HG03520 (cell line): ENCODE data around the gene MAD1L1.

Experiments used
- ATAC-seq: cut with Tn5 transposase; IDR thresholded peaks from one replicate; pipeline ENCODE4 v1.9.1; 2021; ENCODE audit warnings: mild to moderate bottlenecking, moderate library complexity; ENCODE audit not compliant: unreplicated experiment

MAD1L1 gene

DNA sequence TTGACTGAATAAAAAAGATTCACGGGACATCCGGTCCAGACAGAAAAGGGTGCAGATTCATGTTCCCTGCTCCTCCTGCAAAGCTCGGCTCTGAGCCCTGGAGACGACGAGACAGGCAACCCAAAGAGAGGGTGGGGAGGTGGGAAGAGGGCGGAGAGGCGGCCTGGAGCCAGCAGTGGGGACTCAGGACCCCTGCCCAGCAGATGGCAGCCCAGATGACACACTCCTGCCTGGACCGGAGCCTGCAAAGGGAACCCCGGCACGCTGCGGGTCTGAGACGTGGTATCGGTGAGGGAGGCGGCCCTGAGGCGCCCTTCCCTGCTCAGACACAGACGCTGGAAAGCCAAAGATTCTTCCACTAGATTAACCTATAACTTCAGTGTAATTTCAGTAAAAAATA is 311.9 kb downstream of the MAD1L1 start:
- no peak for ATAC-seq

GRCh38 chr7:1920266-1920681 is 312.5 kb downstream of the MAD1L1 start:
- no peak for ATAC-seq

DNA sequence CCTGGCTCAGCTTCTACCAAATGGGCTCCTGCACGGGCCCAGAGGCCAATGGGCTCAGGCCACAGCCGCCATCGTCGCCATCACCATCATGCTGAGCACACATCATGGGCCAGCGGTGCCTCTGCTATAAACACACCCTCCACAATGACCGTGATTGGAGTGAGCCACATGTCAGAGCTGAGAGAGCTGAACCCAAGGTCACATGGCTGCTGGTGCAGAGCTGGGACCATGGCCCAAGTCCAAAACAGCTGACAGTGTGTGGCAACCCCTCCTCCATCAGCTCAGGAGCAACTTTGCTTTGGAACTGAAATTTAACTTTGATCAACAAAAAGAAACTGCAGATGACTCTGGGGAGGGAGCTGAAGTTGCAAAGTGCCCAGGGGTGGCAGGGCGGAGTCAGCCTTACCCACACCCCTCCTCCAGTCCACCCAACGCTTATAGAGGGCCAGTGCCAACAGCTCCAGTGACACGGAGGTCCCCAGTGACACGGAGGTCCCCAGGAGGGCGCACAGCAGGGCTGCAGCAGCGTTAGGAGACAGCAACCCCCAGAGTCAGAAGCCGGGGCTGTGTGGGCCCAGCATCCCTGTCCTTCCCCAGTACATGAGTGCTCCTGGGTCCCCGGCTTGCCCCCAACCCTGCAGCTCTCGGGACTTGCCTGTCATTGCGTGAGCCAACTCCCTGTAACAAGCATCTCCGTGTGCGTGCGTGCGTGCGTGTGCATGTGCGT is 313.0 kb downstream of the MAD1L1 start:
- ATAC-seq, result no peak

- no peak for ATAC-seq
These were observed 313.7 kb downstream of the MAD1L1 start for GRCh38 chr7:1918881-1919525.

- ATAC-seq, result no peak
These were observed 314.6 kb downstream of the MAD1L1 start for GRCh38 chr7:1918063-1918645.

GRCh38 chr7:1917221-1918062 is 315.3 kb downstream of the MAD1L1 start:
- ATAC-seq, result no peak

DNA sequence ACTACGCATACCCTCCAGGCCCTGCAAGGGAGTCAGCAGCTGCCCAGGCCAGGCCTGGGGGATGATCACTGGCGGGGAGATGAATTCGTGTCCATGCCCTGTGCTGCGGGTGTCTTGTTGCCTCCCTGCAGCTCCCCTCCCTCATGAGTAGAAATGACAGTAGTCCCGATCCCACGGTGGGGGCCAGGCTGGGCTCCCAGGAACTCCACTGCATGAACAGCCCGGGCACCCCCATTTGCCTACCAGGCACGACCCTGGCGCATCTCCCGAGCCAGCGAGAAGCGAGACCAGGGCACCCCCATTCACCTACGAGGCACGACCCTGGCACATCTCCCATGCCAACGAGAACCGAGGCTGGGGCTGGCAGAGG is 316.2 kb downstream of the MAD1L1 start:
- ATAC-seq, result no peak

DNA sequence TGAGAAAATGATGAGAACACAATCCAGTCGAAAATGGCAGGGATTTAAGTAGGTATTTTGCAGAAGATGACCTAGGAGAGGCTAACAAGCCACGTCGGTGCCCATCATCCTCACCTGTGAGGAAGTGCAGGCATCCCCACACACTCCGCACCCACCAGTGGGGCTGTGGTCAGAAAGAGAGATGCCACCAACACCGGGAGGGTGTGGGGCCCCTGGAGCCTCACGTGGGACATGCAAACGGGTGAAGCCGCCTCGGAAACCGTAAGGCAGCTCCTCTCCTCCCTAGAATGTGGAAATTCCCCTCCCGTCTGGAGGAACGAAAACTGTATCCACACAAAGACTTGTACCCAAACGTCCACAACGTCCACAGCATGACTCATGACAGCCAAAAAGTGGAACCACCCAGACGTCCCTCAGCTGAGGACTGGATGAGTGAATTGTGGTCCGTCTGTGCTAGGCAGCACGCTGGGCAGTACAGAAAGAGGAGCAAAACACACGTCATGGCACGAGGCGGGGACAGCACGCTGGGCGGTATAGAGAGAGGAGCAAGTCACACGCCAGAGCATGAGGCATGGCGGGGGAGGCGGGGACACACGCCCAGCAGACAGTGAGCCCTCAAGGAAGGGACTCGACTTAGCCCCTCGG is 316.7 kb downstream of the MAD1L1 start:
- ATAC-seq, result no peak

- no peak for ATAC-seq
These were observed 317.4 kb downstream of the MAD1L1 start for GRCh38 chr7:1915326-1915725.

- ATAC-seq, result no peak
These were observed 318.0 kb downstream of the MAD1L1 start for GRCh38 chr7:1914743-1915142.

- ATAC-seq, result no peak
These were observed 318.4 kb downstream of the MAD1L1 start for GRCh38 chr7:1914321-1914720.

DNA sequence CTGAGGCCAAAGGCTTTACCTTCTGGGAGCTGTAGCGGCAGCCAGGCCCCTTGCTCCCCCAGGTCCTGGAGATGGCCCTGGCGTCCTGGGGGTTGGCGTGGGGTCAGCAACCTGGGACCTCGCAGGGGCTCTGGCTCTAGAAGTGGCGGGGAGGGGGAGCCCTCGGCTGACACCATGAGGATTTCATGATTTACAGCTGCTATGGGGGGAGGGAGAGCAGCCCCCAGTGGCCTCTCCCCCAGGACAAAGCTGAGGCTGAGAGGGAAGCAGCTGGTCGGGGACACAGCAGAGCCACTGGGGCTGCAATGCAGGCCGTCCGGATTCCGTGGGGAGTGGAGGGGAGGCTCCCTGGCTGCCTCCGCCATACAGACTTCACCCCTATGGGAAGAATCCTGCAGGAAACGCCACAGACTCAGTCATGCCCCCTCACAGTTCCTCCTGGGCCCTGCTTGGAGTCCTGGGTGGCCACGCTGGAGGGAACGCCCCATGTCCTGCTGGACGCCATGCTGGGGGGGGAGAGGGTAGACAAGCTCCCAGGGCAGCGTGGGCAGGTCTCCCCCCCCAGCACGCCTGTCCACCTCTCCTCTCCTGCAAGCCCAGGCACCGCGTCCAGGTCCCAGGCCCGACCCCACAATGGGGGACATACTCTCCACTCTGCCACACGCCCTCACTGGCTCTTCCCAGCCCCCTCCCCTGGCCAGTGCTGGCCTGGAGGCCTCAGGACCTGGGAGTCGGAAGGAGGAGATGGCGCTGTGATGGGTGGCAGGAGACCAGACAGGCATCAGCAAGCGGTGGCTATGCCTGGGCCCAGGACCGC is 319.1 kb downstream of the MAD1L1 start:
- no peak for ATAC-seq

GRCh38 chr7:1912593-1913465 is 319.9 kb downstream of the MAD1L1 start:
- no peak for ATAC-seq

- ATAC-seq, result no peak
These were observed 321.2 kb downstream of the MAD1L1 start for GRCh38 chr7:1911571-1911970.

- ATAC-seq, result no peak
These were observed 321.9 kb downstream of the MAD1L1 start for GRCh38 chr7:1910827-1911226.

DNA sequence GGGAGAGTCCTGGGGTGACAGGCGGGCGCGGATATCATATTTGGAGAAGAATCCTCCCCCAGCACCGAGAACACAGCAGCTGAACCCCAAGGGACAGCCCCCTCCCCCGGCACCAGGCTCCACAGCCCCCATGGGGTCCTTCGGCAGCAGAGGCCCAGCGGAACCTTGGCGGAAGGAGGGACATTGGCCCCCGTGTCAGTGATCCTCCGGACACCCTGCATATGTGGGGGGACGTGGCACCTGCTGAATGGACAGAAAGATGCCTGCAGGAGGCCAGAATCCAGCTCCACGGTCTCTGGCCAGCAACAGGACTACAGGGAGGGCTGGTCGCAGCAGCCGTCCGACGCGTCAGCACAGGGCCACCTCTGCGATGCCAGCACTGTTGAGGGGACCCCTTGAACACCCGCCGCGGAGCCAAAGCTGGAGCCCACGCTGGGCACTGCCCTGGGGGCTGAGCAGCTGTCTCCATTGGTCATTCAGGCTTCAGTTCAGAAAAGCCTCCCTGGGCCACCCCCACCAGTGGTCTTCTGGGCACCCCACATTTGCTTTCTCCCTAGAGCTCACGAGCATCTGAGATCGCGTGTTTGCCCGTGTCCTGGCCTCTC is 322.6 kb downstream of the MAD1L1 start:
- no peak for ATAC-seq

DNA sequence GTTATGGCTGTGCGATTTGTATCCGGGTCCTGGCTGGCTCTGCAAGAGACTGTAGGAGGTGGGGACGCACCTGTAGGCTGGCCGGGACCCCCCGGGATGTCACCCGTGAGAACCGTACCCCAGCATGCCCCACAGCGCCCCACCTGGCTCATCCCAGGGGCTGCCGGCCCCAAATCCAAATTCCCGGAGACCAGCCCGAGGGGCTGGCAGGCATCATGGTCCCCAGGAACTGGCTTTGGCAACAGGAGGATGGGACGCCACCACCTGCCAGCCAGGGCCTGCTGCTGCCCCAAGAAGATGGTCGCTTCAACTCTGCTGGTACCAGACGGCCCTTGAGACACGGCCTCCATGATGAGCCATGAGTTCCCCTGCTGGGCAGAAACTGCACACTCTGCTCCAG is 323.3 kb downstream of the MAD1L1 start:
- ATAC-seq, result no peak

GRCh38 chr7:1908823-1909420 is 323.8 kb downstream of the MAD1L1 start:
- ATAC-seq, result no peak
